ENCODE data around the gene KCTD4. TPM values are rescaled to one million over a fixed set of nuclear protein-coding genes. Genes with fewer than 3 reads are reported as not detected.
"Not testable (repeated sequence)": the region's sequence is repeated elsewhere in the genome, so short reads cannot be mapped to it uniquely, and the experiment has no call there.

Gene KCTD4
- total and polyA plus RNA-seq, 9 donors: 0.04 to 0.53 (median 0.18) TPM; not detected in 3

DNA sequence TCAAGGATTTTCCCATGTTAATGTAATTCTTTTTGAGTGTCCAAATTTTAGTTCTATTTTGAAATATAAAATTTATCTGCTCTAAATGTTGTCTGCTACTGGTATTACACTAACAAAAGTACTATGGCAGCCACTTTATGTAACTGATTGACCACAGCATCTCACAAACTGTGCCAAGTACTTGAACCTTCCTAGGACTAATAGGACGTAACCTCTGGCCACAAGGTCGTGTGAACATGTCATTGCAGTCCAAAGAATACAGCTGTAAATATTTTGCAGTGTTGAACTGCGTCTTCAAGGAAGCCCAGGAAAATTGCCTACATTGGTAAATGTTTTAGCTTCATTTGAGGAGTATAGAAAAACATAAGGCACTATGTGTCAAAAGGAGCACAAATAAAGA, 1.9 kb downstream of the KCTD4 start:
- Histone ChIP-seq H3K4me1 (ENCODE audit: control insufficient read depth, insufficient read depth, low read length) (no peaks in the 10 kb centered on the region), H3K27me3 (ENCODE audit: control insufficient read depth, insufficient read depth, low read length) (no peaks in the 10 kb centered on the region), H3K36me3 (ENCODE audit: control insufficient read depth, insufficient read depth, low read length) (no peaks in the 10 kb centered on the region), H3K27ac (ENCODE audit: low read length) (peak overlapping the region; percentile 31), H3K4me3 (ENCODE audit: low read length) (no peak overlapping the region), H3K9me3 (replicated peaks; ENCODE audit: control insufficient read depth, low read depth, low read length) (no peaks in the 10 kb centered on the region)
- no peak for DNase-seq
- WGBS (ENCODE audit: insufficient coverage): no CpG with 5 or more reads among the region's 3 CpGs

DNA sequence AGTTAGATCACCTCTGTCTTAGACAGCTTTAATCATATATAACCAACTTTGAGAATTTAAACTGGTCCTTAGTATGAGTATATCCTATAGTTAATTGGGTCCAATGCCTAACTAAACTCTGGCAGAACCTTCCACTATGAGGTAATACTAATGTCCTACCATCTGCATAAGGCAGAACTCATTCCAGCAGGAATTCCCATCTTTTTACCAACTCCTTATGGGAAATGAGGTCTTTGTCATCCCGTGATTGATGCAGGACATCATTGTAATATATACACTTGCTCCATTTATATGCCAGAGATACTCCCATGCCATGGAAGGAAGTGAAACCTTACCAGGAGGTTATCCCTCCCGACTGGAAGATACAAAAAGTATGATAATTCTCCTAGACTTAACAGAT, 2.8 kb downstream of the KCTD4 start:
- Histone ChIP-seq H3K4me3 (ENCODE audit: low read length) (no peak overlapping the region), H3K27me3 (ENCODE audit: control insufficient read depth, insufficient read depth, low read length) (no peaks in the 10 kb centered on the region), H3K36me3 (ENCODE audit: control insufficient read depth, insufficient read depth, low read length) (no peaks in the 10 kb centered on the region), H3K9me3 (replicated peaks; ENCODE audit: control insufficient read depth, low read depth, low read length) (no peaks in the 10 kb centered on the region), H3K4me1 (ENCODE audit: control insufficient read depth, insufficient read depth, low read length) (no peaks in the 10 kb centered on the region), H3K27ac (ENCODE audit: low read length) (no peak overlapping the region)
- no CpG with 5 or more reads among the region's 2 CpGs for WGBS (ENCODE audit: insufficient coverage)
- DNase-seq: no peak

DNA sequence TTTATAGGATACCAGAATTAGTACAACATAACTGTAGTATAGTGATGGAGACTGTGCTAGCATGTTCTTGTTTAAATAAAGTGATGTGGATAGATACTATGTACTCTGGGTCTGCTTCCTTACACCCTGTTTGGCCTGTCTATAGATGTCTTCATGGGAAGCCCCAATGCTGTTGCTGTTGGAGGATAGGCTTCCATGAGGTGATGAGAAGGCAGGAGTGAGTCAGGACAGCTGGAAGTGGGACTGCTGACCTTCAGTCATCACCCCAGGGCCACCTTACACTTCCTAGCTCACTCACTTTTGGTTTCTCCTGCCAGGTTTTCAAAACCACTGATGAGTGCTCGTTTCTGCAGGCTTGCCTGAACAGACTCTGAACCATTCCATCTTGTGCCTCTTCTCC, 4.2 kb downstream of the KCTD4 start:
- no peaks in the 10 kb centered on the region for H3K27me3 ChIP-seq (ENCODE audit: control insufficient read depth, insufficient read depth, low read length)
- H3K9me3 ChIP-seq (replicated peaks; ENCODE audit: control insufficient read depth, low read depth, low read length): no peaks in the 10 kb centered on the region
- no peaks in the 10 kb centered on the region for H3K4me1 ChIP-seq (ENCODE audit: control insufficient read depth, insufficient read depth, low read length)
- H3K36me3 ChIP-seq (ENCODE audit: control insufficient read depth, insufficient read depth, low read length): no peaks in the 10 kb centered on the region
- no peak overlapping the region for H3K4me3 ChIP-seq (ENCODE audit: low read length)
- no peak overlapping the region for H3K27ac ChIP-seq (ENCODE audit: low read length)
- no peak for DNase-seq
- WGBS (ENCODE audit: insufficient coverage): 71% methylated on average over 1 of the region's 1 CpG

GRCh38 chr13:45196096-45196495, 4.7 kb downstream of the KCTD4 start:
- WGBS (ENCODE audit: insufficient coverage): no CpG with 5 or more reads among the region's 3 CpGs
- H3K4me1 ChIP-seq (ENCODE audit: control insufficient read depth, insufficient read depth, low read length): no peaks in the 10 kb centered on the region
- H3K36me3 ChIP-seq (ENCODE audit: control insufficient read depth, insufficient read depth, low read length): no peaks in the 10 kb centered on the region
- H3K27me3 ChIP-seq (ENCODE audit: control insufficient read depth, insufficient read depth, low read length): no peaks in the 10 kb centered on the region
- no peak overlapping the region for H3K27ac ChIP-seq (ENCODE audit: low read length)
- H3K9me3 ChIP-seq (replicated peaks; ENCODE audit: control insufficient read depth, low read depth, low read length): no peaks in the 10 kb centered on the region
- DNase-seq: no peak
- H3K4me3 ChIP-seq (ENCODE audit: low read length): no peak overlapping the region

DNA sequence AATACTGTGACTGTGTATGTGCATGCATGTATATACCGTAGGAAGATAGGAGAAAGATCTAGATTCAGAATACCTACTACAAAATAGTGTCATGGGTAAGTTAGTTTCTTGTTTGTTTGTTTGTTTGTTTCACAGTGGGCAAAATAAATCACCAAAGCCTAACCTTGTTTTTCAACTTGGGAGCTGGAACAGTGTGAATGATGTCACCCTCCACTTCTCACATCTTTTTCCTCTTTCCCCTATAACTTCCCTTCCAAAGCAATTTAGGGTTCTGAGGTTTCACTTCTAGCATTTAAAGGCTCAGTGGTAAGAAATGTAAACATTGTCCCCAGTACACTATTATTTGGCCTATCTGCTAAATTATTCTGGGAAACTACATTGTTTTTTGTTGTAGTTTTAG, 5.4 kb downstream of the KCTD4 start:
- H3K36me3 ChIP-seq (ENCODE audit: control insufficient read depth, insufficient read depth, low read length): no peaks in the 10 kb centered on the region
- H3K27me3 ChIP-seq (ENCODE audit: control insufficient read depth, insufficient read depth, low read length): no peaks in the 10 kb centered on the region
- peak; percentile 45 for DNase-seq
- H3K27ac ChIP-seq (ENCODE audit: low read length): no peak overlapping the region
- H3K9me3 ChIP-seq (replicated peaks; ENCODE audit: control insufficient read depth, low read depth, low read length): no peaks in the 10 kb centered on the region
- no peak overlapping the region for H3K4me3 ChIP-seq (ENCODE audit: low read length)
- no peaks in the 10 kb centered on the region for H3K4me1 ChIP-seq (ENCODE audit: control insufficient read depth, insufficient read depth, low read length)
- WGBS (ENCODE audit: insufficient coverage): no CpG with 5 or more reads among the region's 1 CpG

GRCh38 chr13:45194081-45194939, 6.5 kb downstream of the KCTD4 start:
- peak; percentile 91 for DNase-seq
- 49% methylated on average over 8 of the region's 15 CpGs for whole genome bisulfite sequencing (ENCODE audit: insufficient coverage)
- H3K4me1 ChIP-seq (ENCODE audit: control insufficient read depth, insufficient read depth, low read length): no peaks in the 10 kb centered on the region
- H3K27me3 ChIP-seq (ENCODE audit: control insufficient read depth, insufficient read depth, low read length): no peaks in the 10 kb centered on the region
- no peaks in the 10 kb centered on the region for H3K9me3 ChIP-seq (replicated peaks; ENCODE audit: control insufficient read depth, low read depth, low read length)
- H3K36me3 ChIP-seq (ENCODE audit: control insufficient read depth, insufficient read depth, low read length): no peaks in the 10 kb centered on the region
- no peak overlapping the region for H3K27ac ChIP-seq (ENCODE audit: low read length)
- no peak overlapping the region for H3K4me3 ChIP-seq (ENCODE audit: low read length)

- Histone ChIP-seq H3K27me3 (ENCODE audit: control insufficient read depth, insufficient read depth, low read length) (no peaks in the 10 kb centered on the region), H3K4me1 (ENCODE audit: control insufficient read depth, insufficient read depth, low read length) (no peaks in the 10 kb centered on the region), H3K9me3 (replicated peaks; ENCODE audit: control insufficient read depth, low read depth, low read length) (no peaks in the 10 kb centered on the region), H3K36me3 (ENCODE audit: control insufficient read depth, insufficient read depth, low read length) (no peaks in the 10 kb centered on the region), H3K4me3 (ENCODE audit: low read length) (no peak overlapping the region), H3K27ac (ENCODE audit: low read length) (no peak overlapping the region)
- no peak for DNase-seq
- no CpG with 5 or more reads among the region's 1 CpG for WGBS (ENCODE audit: insufficient coverage)
Measured at GRCh38 chr13:45191874-45192273, 9.0 kb downstream of the KCTD4 start.

DNA sequence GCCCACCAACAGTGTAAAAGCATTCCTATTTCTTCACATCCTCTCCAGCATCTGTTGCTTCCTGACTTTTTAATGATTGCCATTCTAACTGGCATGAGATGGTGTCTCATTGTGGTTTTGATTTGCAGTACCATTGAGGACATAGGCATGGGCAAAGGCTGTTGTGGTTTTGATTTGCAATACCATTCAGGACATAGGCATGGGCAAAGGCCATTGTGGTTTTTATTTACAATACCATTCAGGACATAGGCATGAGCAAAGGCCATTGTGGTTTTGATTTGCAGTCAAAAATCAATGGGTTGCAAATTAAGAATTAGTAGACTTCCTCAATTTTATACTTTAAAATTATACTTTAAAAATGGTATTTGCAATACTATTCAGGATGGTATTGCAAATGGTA, 11.3 kb downstream of the KCTD4 start:
- DNase-seq; H3K9me3 ChIP-seq (replicated peaks; ENCODE audit: control insufficient read depth, low read depth, low read length); H3K27me3 ChIP-seq (ENCODE audit: control insufficient read depth, insufficient read depth, low read length); H3K4me1 ChIP-seq (ENCODE audit: control insufficient read depth, insufficient read depth, low read length); H3K36me3 ChIP-seq (ENCODE audit: control insufficient read depth, insufficient read depth, low read length); H3K4me3 ChIP-seq (ENCODE audit: low read length); H3K27ac ChIP-seq (ENCODE audit: low read length): not testable (repeated sequence)

DNA sequence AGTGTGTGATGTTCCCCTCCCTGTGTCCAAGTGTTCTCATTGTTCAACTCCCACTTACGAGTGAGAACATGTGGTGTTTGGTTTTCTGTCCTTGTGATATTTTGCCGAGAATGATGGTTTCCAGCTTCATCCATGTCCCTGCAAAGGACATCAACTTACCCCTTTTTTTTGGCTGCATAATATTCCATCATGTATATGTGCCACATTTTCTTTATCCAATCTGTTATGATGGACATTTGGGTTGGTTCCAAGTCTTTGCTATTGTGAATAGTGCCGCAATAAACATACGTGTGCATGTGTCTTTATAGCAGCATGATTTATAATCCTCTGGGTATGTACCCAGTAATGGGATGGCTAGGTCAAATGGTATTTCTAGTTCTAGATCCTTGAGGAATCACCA, 11.8 kb downstream of the KCTD4 start:
- DNase-seq; H3K36me3 ChIP-seq (ENCODE audit: control insufficient read depth, insufficient read depth, low read length): not testable (repeated sequence)
- WGBS (ENCODE audit: insufficient coverage): no CpG with 5 or more reads among the region's 4 CpGs

GRCh38 chr13:45185286-45185685, 15.6 kb downstream of the KCTD4 start:
- no peaks in the 10 kb centered on the region for H3K4me1 ChIP-seq (ENCODE audit: control insufficient read depth, insufficient read depth, low read length)
- H3K27me3 ChIP-seq (ENCODE audit: control insufficient read depth, insufficient read depth, low read length): no peaks in the 10 kb centered on the region
- no peak for DNase-seq
- peaks cover 4% of the 10 kb centered on the region for H3K36me3 ChIP-seq (ENCODE audit: control insufficient read depth, insufficient read depth, low read length)
- no peaks in the 10 kb centered on the region for H3K9me3 ChIP-seq (replicated peaks; ENCODE audit: control insufficient read depth, low read depth, low read length)
- H3K4me3 ChIP-seq (ENCODE audit: low read length): no peak overlapping the region
- H3K27ac ChIP-seq (ENCODE audit: low read length): no peak overlapping the region
- WGBS (ENCODE audit: insufficient coverage): no CpG with 5 or more reads among the region's 2 CpGs

More for the DNA sequence above, 11.8 kb downstream of the KCTD4 start:
- H3K4me3 ChIP-seq (ENCODE audit: low read length); H3K9me3 ChIP-seq (replicated peaks; ENCODE audit: control insufficient read depth, low read depth, low read length); H3K27me3 ChIP-seq (ENCODE audit: control insufficient read depth, insufficient read depth, low read length); H3K4me1 ChIP-seq (ENCODE audit: control insufficient read depth, insufficient read depth, low read length); H3K27ac ChIP-seq (ENCODE audit: low read length): not testable (repeated sequence)

DNA sequence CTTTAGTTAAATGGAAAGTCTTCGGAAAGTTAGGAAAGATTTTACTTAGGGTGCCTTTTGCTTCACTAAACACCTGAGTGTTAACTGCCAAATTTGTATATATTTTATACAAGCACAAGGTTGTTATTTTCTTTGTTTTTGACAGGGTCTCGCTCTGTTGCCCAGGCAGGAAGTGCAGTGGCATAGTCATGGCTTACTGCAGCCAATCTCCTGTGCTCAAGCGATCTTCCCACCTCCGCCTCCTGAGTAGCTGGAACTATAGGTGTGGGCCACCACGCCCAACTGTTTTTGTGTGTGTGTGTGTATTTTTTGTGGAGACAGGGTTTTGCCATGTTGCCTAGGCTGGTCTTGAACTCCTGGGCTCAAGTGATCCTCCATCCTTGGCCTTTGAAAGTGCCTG, 16.2 kb downstream of the KCTD4 start:
- no peaks in the 10 kb centered on the region for H3K27me3 ChIP-seq (ENCODE audit: control insufficient read depth, insufficient read depth, low read length)
- H3K9me3 ChIP-seq (replicated peaks; ENCODE audit: control insufficient read depth, low read depth, low read length): no peaks in the 10 kb centered on the region
- 100% methylated on average over 2 of the region's 5 CpGs for WGBS (ENCODE audit: insufficient coverage)
- no peak overlapping the region for H3K4me3 ChIP-seq (ENCODE audit: low read length)
- no peaks in the 10 kb centered on the region for H3K4me1 ChIP-seq (ENCODE audit: control insufficient read depth, insufficient read depth, low read length)
- DNase-seq: no peak
- H3K27ac ChIP-seq (ENCODE audit: low read length): no peak overlapping the region
- peaks cover 4% of the 10 kb centered on the region for H3K36me3 ChIP-seq (ENCODE audit: control insufficient read depth, insufficient read depth, low read length)
